ENCODE measurements around the gene UMAD1. TPM values are rescaled to one million over a fixed set of nuclear protein-coding genes. Genes with fewer than 3 reads are reported as not detected.

UMAD1 gene
- total and polyA plus RNA-seq, 2 of the 4 experiments (the other 2 are of a cell fraction) = 5.2 to 8.4 TPM

DNA sequence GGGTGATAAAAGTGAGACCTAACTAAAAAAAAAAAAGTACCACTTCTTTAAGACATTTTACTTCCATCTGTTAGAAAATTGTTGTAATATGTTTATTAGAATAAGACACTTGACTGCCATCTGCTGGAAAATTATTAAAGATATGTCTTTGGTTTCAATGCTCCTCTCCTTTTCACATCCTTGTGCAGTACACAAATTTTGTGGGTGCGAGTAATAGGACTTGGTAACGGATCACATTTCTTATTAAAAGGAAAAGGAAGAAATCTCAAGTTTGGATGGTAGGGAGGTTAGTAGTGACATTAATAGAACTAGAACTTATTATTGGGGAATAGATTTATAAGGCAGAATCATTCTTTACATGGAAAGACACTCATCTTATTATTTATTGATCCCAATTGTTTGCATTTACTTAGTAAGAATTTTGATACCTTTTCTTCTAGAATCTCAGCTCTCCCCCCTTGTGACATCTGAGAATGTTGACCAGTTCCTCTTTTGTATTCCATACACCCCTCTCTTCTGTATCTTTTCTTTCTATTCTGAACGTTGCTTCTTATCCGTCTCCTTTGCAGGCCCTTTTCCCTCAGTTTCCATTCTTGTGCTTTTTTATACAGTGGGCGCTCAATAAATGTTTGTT lies 120.9 kb downstream of the UMAD1 start:
- H2AK5ac ChIP-seq (ENCODE audit: low read depth, low read length) = no peak overlapping the region
- no peak overlapping the region for H3K56ac ChIP-seq (ENCODE audit: extremely low read depth, insufficient read depth, low read length)
- H2BK15ac ChIP-seq (ENCODE audit: low read depth, low read length) = no peak overlapping the region
- no peak overlapping the region for H2BK120ac ChIP-seq (ENCODE audit: low read depth, low read length)
- no peaks in the 10 kb centered on the region; a peak in 1 of 4 replicates for H3K79me1 ChIP-seq (ENCODE audit: low read depth in 1 of 2, low read length in 2 of 2)
- no peak overlapping the region for H3K4ac ChIP-seq (ENCODE audit: low read depth, low read length)
- no peaks in the 10 kb centered on the region for H3K9me1 ChIP-seq (ENCODE audit: insufficient read depth, low read length)
- H2BK5ac ChIP-seq (ENCODE audit: low read depth, low read length, poor library complexity, severe bottlenecking) = no peak overlapping the region
- dilution Hi-C loops (cut with HindIII; ENCODE audit: low sequenced_read_pairs, unreplicated experiment) = no loop called here
- H3K27me3 ChIP-seq (ENCODE audit: control insufficient read depth, insufficient read depth, low read length) = no peaks in the 10 kb centered on the region
- no peak overlapping the region for H3K4me3 ChIP-seq (ENCODE audit: insufficient read depth, low read depth, low read length)
- peak; percentile 66 for DNase-seq
- TF ChIP-seq FOS (IDR thresholded peaks at IDR 0.05; ENCODE audit: low read depth, low read length) (no peak), MAFK (IDR thresholded peaks at IDR 0.05; ENCODE audit: low read depth, low read length) (no peak), NFE2L2 (IDR thresholded peaks at IDR 0.05; ENCODE audit: low read depth, low read length) (no peak), MXI1 (IDR thresholded peaks at IDR 0.05; ENCODE audit: borderline replicate concordance, low read depth, low read length) (no peak), CHD1 (IDR thresholded peaks at IDR 0.05; ENCODE audit: low read depth, low read length) (no peak), RAD21 (IDR thresholded peaks at IDR 0.05; ENCODE audit: low read length) (peak; percentile 48), BHLHE40 (IDR thresholded peaks at IDR 0.05; ENCODE audit: low read depth, low read length) (no peak), SMC3 (IDR thresholded peaks at IDR 0.05; ENCODE audit: low read depth, low read length) (peak; percentile 42), MAZ (IDR thresholded peaks at IDR 0.05; ENCODE audit: borderline replicate concordance, low read depth, low read length) (no peak), CEBPB (IDR thresholded peaks at IDR 0.05; ENCODE audit: low read depth, low read length) (no peak), RFX5 (IDR thresholded peaks at IDR 0.05; ENCODE audit: low read depth, low read length) (no peak), RCOR1 (IDR thresholded peaks at IDR 0.05; ENCODE audit: insufficient replicate concordance, low read length) (no peak), POLR2A (IDR thresholded peaks at IDR 0.05; ENCODE audit: low read depth, low read length) (no peak)
- TF ChIP-seq, protein P1, sequence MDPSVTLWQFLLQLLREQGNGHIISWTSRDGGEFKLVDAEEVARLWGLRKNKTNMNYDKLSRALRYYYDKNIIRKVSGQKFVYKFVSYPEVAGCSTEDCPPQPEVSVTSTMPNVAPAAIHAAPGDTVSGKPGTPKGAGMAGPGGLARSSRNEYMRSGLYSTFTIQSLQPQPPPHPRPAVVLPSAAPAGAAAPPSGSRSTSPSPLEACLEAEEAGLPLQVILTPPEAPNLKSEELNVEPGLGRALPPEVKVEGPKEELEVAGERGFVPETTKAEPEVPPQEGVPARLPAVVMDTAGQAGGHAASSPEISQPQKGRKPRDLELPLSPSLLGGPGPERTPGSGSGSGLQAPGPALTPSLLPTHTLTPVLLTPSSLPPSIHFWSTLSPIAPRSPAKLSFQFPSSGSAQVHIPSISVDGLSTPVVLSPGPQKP (IDR thresholded peaks at IDR 0.05; ENCODE audit: borderline replicate concordance, low read depth, low read length) = no peak
- TF ChIP-seq, protein P2, sequence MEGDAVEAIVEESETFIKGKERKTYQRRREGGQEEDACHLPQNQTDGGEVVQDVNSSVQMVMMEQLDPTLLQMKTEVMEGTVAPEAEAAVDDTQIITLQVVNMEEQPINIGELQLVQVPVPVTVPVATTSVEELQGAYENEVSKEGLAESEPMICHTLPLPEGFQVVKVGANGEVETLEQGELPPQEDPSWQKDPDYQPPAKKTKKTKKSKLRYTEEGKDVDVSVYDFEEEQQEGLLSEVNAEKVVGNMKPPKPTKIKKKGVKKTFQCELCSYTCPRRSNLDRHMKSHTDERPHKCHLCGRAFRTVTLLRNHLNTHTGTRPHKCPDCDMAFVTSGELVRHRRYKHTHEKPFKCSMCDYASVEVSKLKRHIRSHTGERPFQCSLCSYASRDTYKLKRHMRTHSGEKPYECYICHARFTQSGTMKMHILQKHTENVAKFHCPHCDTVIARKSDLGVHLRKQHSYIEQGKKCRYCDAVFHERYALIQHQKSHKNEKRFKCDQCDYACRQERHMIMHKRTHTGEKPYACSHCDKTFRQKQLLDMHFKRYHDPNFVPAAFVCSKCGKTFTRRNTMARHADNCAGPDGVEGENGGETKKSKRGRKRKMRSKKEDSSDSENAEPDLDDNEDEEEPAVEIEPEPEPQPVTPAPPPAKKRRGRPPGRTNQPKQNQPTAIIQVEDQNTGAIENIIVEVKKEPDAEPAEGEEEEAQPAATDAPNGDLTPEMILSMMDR (conservative IDR thresholded peaks at IDR 0.05; ENCODE audit: low read depth, low read length) = peak; percentile 50
- TF ChIP-seq, protein P3, sequence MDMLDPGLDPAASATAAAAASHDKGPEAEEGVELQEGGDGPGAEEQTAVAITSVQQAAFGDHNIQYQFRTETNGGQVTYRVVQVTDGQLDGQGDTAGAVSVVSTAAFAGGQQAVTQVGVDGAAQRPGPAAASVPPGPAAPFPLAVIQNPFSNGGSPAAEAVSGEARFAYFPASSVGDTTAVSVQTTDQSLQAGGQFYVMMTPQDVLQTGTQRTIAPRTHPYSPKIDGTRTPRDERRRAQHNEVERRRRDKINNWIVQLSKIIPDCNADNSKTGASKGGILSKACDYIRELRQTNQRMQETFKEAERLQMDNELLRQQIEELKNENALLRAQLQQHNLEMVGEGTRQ (IDR thresholded peaks at IDR 0.05; ENCODE audit: low read depth, low read length) = no peak
- no peak overlapping the region for H2AFZ ChIP-seq (replicated peaks; ENCODE audit: low read length, poor library complexity)
- H3K9ac ChIP-seq (ENCODE audit: low read depth, low read length) = no peak overlapping the region
- no TSS peak for BruUV-seq (replicated peaks)
- H3K18ac ChIP-seq (ENCODE audit: low read depth, low read length) = no peak overlapping the region
- H3K36me3 ChIP-seq (ENCODE audit: control insufficient read depth, insufficient read depth, low read length) = no peaks in the 10 kb centered on the region
- H2BK20ac ChIP-seq (ENCODE audit: low read depth, low read length) = no peak overlapping the region
- H3K9me3 ChIP-seq (ENCODE audit: control insufficient read depth, insufficient read depth, low read length) = no peaks in the 10 kb centered on the region
- H4K91ac ChIP-seq (ENCODE audit: insufficient read depth, low read depth, low read length) = no peak overlapping the region
- no peaks in the 10 kb centered on the region; the same call in 1 of the 2 replicates for H3K4me1 ChIP-seq (ENCODE audit: control insufficient read depth, insufficient read depth, low read length)
- no CpG with 5 or more reads among the region's 5 CpGs for WGBS, 2 experiments (ENCODE audit: extremely low coverage in 2 of 2, insufficient read length in 1 of 2)
- intact Hi-C loops (cut with micrococcal nuclease) = loop anchor here (1.0 to 5.0 kb wide), 5 partner anchors 64 to 456 kb away; partner anchors contain the start of gene UMAD1
- ChIA-PET CTCF (interaction anchor here (0.6 to 2.5 kb wide), 4 partner anchors 12 to 211 kb away, joined by 3 to 12 read pairs (median 6); no protein-coding TSS in a partner anchor), POLR2A (ENCODE audit: unreplicated experiment) (no interaction called here)
- H4K20me1 ChIP-seq (ENCODE audit: insufficient read depth, low read length) = no peaks in the 10 kb centered on the region
- H4K8ac ChIP-seq (ENCODE audit: low read depth in 2 of 2, low read length in 2 of 2) = no peak overlapping the region
- no peak for ATAC-seq (ENCODE audit: low read depth)
- H3K27ac ChIP-seq (ENCODE audit: insufficient read depth, low read length) = no peak overlapping the region
- in situ Hi-C loops (cut with MboI; ENCODE audit: low sequenced_read_pairs) = loop anchor here (25.0 kb wide), 1 partner anchor 324 kb away; no protein-coding TSS in a partner anchor
- no peak overlapping the region for H4K5ac ChIP-seq (ENCODE audit: low read depth, low read length)
- H3K14ac ChIP-seq (replicated peaks; ENCODE audit: low read depth, low read length) = no peak overlapping the region
- peak overlapping the region; percentile 97; the same call in 1 of the 2 replicates for H3K4me2 ChIP-seq (ENCODE audit: low read depth, low read length)
- no peak overlapping the region for H2AK9ac ChIP-seq (replicated peaks; ENCODE audit: low read depth, low read length, poor library complexity)
- H3K23ac ChIP-seq (ENCODE audit: low read depth, low read length) = no peak overlapping the region
